ENCODE measurements around the gene GBA3.

DNA sequence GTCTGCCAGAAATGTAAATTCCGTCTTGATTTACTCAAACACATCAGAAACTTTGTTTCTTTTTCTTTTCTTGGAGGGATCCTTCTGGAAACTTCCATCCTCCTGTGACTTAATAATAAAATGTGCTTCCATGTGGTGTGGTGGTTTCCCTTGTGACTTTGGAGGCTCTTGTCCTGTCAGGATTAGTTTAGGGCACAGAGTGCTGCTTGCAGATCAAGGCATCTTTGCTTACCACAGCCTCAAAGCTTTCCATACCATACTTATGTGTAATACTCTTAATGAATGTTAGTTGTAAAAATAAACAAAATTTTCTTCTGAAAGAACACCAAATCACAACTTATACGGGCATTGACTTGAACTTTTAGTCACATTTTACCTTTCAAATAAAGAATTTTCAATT lies 27.4 kb downstream of the GBA3 start:
- TF ChIP-seq POLR2AphosphoS5 (IDR thresholded peaks at IDR 0.05) (no peak), EZH2 (IDR thresholded peaks at IDR 0.05; ENCODE audit: borderline replicate concordance, insufficient read depth, low read length, poor library complexity, severe bottlenecking) (no peak), EP300 (conservative IDR thresholded peaks at IDR 0.05; ENCODE audit: poor library complexity, severe bottlenecking) (no peak)
- TF ChIP-seq, protein P1, sequence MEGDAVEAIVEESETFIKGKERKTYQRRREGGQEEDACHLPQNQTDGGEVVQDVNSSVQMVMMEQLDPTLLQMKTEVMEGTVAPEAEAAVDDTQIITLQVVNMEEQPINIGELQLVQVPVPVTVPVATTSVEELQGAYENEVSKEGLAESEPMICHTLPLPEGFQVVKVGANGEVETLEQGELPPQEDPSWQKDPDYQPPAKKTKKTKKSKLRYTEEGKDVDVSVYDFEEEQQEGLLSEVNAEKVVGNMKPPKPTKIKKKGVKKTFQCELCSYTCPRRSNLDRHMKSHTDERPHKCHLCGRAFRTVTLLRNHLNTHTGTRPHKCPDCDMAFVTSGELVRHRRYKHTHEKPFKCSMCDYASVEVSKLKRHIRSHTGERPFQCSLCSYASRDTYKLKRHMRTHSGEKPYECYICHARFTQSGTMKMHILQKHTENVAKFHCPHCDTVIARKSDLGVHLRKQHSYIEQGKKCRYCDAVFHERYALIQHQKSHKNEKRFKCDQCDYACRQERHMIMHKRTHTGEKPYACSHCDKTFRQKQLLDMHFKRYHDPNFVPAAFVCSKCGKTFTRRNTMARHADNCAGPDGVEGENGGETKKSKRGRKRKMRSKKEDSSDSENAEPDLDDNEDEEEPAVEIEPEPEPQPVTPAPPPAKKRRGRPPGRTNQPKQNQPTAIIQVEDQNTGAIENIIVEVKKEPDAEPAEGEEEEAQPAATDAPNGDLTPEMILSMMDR (IDR thresholded peaks at IDR 0.05; ENCODE audit: poor library complexity, severe bottlenecking): no peak
- TF ChIP-seq, protein P2, sequence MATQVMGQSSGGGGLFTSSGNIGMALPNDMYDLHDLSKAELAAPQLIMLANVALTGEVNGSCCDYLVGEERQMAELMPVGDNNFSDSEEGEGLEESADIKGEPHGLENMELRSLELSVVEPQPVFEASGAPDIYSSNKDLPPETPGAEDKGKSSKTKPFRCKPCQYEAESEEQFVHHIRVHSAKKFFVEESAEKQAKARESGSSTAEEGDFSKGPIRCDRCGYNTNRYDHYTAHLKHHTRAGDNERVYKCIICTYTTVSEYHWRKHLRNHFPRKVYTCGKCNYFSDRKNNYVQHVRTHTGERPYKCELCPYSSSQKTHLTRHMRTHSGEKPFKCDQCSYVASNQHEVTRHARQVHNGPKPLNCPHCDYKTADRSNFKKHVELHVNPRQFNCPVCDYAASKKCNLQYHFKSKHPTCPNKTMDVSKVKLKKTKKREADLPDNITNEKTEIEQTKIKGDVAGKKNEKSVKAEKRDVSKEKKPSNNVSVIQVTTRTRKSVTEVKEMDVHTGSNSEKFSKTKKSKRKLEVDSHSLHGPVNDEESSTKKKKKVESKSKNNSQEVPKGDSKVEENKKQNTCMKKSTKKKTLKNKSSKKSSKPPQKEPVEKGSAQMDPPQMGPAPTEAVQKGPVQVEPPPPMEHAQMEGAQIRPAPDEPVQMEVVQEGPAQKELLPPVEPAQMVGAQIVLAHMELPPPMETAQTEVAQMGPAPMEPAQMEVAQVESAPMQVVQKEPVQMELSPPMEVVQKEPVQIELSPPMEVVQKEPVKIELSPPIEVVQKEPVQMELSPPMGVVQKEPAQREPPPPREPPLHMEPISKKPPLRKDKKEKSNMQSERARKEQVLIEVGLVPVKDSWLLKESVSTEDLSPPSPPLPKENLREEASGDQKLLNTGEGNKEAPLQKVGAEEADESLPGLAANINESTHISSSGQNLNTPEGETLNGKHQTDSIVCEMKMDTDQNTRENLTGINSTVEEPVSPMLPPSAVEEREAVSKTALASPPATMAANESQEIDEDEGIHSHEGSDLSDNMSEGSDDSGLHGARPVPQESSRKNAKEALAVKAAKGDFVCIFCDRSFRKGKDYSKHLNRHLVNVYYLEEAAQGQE (IDR thresholded peaks at IDR 0.05; ENCODE audit: borderline replicate concordance): no peak
